GM13977 (cell line): ENCODE data around the gene HIVEP2.

Experiments used
- DNase-seq: peaks from one replicate; pipeline ENCODE4 v3.0.0; 2012; ENCODE audit warnings: low spot score
- CTCF ChIP-seq: IDR thresholded peaks from 2 replicates; pipeline ENCODE4 v1.5.1; 2012; ENCODE audit warnings: mild to moderate bottlenecking, control low read depth; ENCODE audit not compliant: insufficient read depth; ENCODE audit errors: extremely low read depth, missing control alignments
- in situ Hi-C: fragments of 300-500 bp; cut with MboI; formaldehyde crosslinking; loops from one replicate; pipeline ENCODE4 v1.12.0; 2022; ENCODE audit warnings: low sequenced_read_pairs, low pct_unique_long_range_greater_than_20kb, mixed read lengths, inconsistent platforms; ENCODE audit not compliant: unreplicated experiment

Gene HIVEP2

GRCh38 chr6:142907544-142907943 lies 37.4 kb downstream of the HIVEP2 start:
- in situ Hi-C loops, result no loop called here
- no peak for TF ChIP-seq CTCF
- DNase-seq, result no peak

- DNase-seq, result no peak
- no peak for TF ChIP-seq CTCF
- in situ Hi-C loops, result no loop called here
These were observed 38.0 kb downstream of the HIVEP2 start for GRCh38 chr6:142906945-142907470.

- DNase-seq, result no peak
- TF ChIP-seq CTCF, result no peak
- in situ Hi-C loops, result no loop called here
These were observed 41.2 kb downstream of the HIVEP2 start for GRCh38 chr6:142903812-142904211.

GRCh38 chr6:142902636-142903053 lies 42.3 kb downstream of the HIVEP2 start:
- in situ Hi-C loops, result no loop called here
- TF ChIP-seq CTCF, result no peak
- DNase-seq, result no peak

- DNase-seq, result no peak
- no peak for TF ChIP-seq CTCF
- in situ Hi-C loops, result no loop called here
These were observed 43.4 kb downstream of the HIVEP2 start for GRCh38 chr6:142901611-142902010.

GRCh38 chr6:142900227-142900971 lies 44.6 kb downstream of the HIVEP2 start:
- no peak for TF ChIP-seq CTCF
- no peak for DNase-seq
- in situ Hi-C loops, result no loop called here
